GM18520 (cell line): ENCODE measurements around the gene TMEM273.

Source experiments
- ATAC-seq: cut with Tn5 transposase; IDR thresholded peaks from one replicate; pipeline ENCODE4 v1.9.1; 2021; ENCODE audit not compliant: unreplicated experiment

The TMEM273 gene

DNA sequence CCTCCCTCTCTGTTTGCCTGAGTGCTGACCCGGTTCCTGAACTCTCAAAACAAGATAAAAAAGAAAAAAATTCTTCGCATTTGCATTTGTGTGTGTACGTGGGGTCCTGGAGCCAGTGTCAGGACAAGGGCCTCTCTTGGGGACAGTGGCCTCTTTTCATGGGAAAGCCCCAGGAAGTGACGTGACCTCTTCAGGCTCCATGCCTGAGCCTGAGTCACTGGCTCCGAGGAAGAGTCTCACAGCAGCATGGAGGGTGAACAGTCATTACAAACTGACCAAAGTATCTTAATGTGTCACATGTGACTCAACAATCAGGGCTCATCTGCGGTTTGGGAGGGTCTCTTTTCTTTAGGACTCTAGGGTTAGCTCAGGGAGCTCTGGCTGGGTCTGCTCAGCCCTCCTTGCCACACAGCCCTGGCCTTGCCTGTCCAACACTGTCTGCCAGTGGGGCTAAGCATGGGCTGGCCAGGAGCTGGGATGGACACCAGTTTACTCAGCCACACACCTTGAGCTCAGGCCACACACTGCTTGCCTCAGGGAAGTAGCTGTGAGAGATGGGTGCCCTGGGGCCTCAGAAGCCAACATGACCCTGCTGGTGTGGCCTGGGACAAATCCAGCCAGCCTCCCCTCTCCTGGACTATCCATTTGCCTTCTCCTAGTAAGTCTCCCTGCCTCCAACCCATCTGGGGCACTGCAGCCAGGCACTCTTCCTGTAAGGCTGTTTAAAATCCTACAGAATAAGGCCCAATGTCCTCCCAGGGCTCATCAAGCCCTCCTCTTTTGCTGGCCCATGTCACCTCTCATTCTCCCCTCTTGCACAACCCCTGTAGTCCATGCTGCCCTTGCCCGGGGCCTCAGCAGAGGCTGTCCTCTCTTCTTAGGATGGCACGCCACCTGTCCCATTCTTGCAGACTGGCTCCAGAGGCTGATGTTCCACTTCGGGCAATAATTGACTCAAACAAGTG lies 10.5 kb downstream of the TMEM273 start:
- peak; percentile 85 for ATAC-seq

- no peak for ATAC-seq
These were observed 11.6 kb downstream of the TMEM273 start for GRCh38 chr10:49176310-49177268.

- no peak for ATAC-seq
These were observed 12.4 kb downstream of the TMEM273 start for GRCh38 chr10:49175587-49176309.

DNA sequence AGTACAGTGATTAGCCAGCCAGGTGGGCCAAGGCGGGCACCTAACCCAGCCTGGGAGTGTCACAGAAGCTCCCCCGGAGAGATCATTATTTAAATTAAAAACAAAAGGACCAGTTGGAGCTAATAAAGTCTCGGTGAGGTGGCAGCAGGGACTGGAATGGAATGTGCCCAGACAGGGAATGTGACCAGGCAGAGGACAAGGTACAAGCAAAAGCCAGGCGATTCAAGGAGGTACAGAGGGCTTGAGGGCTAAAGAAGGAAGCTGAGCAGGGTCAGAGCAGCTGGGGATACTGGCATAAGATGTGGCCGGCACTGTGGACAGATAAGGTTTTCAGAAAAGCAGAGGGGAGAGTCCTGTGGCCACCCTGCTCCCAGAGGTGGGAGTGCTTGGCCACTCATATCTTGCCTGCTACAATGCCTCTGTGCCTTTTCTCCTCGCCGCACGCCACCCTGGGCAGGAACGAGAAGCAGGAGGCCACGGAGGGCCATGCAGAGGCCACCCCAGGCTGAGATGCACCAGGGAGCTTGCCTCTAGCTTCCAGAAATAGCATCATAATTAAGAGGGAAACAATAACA lies 13.2 kb downstream of the TMEM273 start:
- no peak for ATAC-seq

GRCh38 chr10:49174261-49174925 lies 13.8 kb downstream of the TMEM273 start:
- ATAC-seq = no peak

- no peak for ATAC-seq
These were observed 14.3 kb downstream of the TMEM273 start for GRCh38 chr10:49173853-49174252.

- ATAC-seq = no peak
These were observed 14.9 kb downstream of the TMEM273 start for GRCh38 chr10:49173201-49173772.

- ATAC-seq = no peak
These were observed 15.4 kb downstream of the TMEM273 start for GRCh38 chr10:49172777-49173132.

GRCh38 chr10:49172061-49172776 lies 16.0 kb downstream of the TMEM273 start:
- no peak for ATAC-seq

DNA sequence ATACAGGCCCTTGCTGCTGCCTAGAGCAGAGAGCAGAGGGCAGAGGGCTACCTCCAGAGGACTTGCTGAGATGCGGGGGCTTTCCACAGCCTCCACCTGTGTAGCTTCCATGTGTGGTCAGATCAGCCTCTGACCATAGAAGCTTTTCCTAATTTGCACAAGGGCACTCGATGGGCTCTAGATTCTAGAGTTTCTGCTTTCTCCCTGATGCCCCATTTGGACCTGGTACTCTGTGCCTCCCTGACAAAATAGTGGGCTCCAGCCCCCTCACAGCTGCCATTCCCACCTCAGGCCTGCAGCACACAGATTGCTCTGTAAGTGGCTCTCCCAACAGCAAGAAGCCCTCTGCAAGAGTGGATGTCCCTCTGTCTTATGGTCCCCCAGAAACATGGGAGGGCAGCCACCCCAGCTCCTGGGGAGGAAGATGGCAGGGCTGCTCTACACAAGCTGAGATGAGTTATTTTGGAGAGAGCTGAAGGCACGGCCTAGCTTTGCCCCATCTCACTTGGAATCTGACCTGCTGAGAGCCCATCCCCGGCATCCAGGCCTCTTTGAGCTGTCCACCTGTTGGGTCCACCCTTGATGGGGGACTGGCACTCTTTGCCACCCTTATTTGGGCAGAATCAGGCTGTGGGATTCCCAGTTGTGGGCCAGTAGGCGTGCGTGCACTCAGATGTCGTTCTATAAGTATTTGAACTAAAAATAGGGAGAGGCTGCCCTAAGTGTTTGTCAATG lies 16.7 kb downstream of the TMEM273 start:
- no peak for ATAC-seq

DNA sequence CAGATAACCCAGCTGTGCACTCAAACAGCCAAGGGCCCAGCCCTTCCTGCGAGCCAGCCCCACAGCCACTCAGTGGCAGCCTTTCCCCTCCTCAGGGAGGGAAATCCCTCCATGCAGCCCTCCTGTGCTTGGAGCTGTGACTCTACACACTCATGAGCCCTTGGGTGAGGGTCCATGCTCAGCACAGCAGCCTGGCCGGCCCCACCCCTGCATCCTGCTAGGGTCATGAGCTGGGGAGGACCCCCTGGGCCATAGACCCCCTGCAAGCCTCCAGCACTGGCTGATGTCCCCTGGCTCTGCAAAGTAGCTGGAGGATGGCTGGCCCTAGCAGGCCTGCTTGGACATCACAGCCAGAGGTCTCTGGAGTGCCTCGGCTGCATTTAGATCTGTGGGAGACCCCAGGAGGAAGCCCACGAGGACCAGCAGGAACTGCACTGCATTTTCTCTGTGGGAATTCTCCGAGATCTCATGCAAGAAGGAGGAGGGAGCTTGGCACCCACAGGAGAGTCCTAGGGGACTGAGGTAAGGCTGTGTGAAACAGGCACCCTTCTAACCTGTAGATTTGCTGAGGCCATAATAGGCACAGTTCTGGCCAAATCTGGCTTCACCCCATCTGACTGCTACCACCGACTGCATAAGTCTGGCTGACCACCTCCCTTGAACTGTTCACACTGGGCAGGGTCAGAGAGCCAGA lies 17.4 kb downstream of the TMEM273 start:
- ATAC-seq = no peak

DNA sequence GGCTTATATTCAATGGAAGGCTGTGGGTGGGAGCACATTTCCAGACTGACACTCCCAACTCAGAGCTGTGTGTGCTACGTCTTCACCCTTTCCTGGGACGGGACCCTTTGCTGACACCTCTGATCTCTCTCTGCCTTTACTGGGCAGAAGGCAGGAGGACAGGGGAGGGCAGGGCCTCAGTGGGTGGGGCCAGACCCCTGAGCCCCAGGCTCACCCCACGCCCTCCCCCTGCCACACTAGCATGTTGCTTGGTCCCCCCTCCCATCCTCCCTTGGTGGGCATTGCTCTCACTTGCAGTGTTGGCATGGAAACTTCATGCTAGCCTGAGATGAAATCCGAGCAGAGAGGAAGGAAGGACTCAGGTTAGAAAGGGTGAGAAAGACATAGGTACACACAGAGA lies 18.4 kb downstream of the TMEM273 start:
- no peak for ATAC-seq

- no peak for ATAC-seq
These were observed 19.2 kb downstream of the TMEM273 start for GRCh38 chr10:49168831-49169500.

- ATAC-seq = no peak
These were observed 20.0 kb downstream of the TMEM273 start for GRCh38 chr10:49168171-49168540.

DNA sequence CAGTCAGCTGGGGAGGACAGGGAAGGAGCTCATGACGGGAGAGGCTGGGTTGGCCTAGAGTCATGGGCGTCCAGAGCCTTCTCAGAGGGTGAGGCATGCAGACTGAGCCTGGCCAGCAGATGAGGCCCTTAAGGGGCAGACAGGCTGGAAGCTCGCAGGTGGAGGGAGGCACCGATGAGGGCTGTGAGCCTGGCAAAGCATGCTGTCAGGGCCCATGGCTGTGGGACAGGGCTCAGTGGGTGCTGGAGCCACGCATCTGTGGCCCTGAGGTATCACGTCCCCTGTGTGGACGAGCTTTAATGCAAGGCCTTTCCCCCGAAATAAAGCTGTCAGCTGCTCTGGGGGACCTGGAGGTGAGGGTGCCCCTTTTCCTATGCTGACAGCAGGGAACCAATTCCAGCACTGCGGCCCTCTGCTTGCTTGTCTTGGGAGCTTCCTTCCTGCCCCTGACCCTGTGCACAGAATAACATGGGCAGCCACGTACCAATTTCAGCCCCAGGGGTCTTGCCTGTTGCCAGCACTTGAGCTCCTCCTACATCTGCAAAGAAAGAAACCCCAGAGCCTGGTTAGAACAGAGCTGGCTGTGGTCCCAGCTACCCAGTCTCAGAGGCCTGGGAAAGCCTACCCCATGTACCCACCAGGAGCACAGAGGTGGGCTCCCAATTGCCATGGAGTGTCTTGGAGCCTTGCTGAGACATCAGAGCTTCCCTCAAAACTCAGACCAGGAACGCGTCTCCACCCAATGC lies 20.6 kb downstream of the TMEM273 start:
- no peak for ATAC-seq

- ATAC-seq = no peak
These were observed 21.4 kb downstream of the TMEM273 start for GRCh38 chr10:49166484-49167400.
